IMR-90 (cell line): ENCODE measurements around the gene MALRD1. TPM values are rescaled to one million over a fixed set of nuclear protein-coding genes. Genes with fewer than 3 reads are reported as not detected.

Source experiments
- ATAC-seq: fragments of 200-7000 bp; cut with Tn5 transposase; 2 replicates; pipeline ENCODE4 v1.9.1; 2020; ENCODE audit warnings: low read depth, mild to moderate bottlenecking, moderate library complexity
- BruUV-seq: library from RNA; stranded (reverse); fragments of 400-500 nt; replicated peaks from 2 replicates; lab custom pipeline; 2021; lab: Mats Ljungman, UMichigan
- CTCF ChIA-PET: fragments of 300-600 bp; formaldehyde crosslinking; extraction: SDS; loops from one replicate; lab custom pipeline; 2021; ENCODE audit warnings: antibody characterized with exemption; lab: Yijun Ruan, JAX
- POLR2A ChIA-PET: fragments of 300-600 bp; sonication (Branson Sonifier 250); formaldehyde crosslinking; loops from one replicate; lab custom pipeline; 2022; ENCODE audit warnings: antibody characterized with exemption; ENCODE audit not compliant: unreplicated experiment; lab: Charles Lee
- DNase-seq: peaks from one replicate; pipeline ENCODE4 v3.0.0; 2013
- H2AFZ ChIP-seq: replicated peaks from 2 replicates; pipeline ENCODE3; 2013; ENCODE audit warnings: low read length, mild to moderate bottlenecking; ENCODE audit not compliant: poor library complexity
- H2AK5ac ChIP-seq: 2 replicates; pipeline ENCODE4 v1.6.1; 2013; ENCODE audit warnings: low read depth, low read length, inconsistent platforms
- H2AK9ac ChIP-seq: replicated peaks from 2 replicates; pipeline ENCODE3; 2013; ENCODE audit warnings: mild to moderate bottlenecking, low read depth, low read length, moderate library complexity; ENCODE audit not compliant: poor library complexity
- H2BK120ac ChIP-seq: 2 replicates; pipeline ENCODE4 v1.6.1; 2013; ENCODE audit warnings: low read depth, low read length, inconsistent platforms
- H2BK15ac ChIP-seq: 3 replicates; pipeline ENCODE4 v1.6.1; 2013; ENCODE audit warnings: low read depth, low read length, inconsistent platforms
- H2BK20ac ChIP-seq: 2 replicates; pipeline ENCODE4 v1.6.1; 2013; ENCODE audit warnings: low read depth, mild to moderate bottlenecking, inconsistent platforms, low read length, moderate library complexity
- H2BK5ac ChIP-seq: 2 replicates; pipeline ENCODE4 v1.6.1; 2013; ENCODE audit warnings: mild to moderate bottlenecking, low read depth, low read length, inconsistent platforms; ENCODE audit not compliant: poor library complexity, severe bottlenecking
- H3K14ac ChIP-seq: replicated peaks from 2 replicates; pipeline ENCODE4 v1.6.1; 2013; ENCODE audit warnings: low read depth, low read length, inconsistent platforms
- H3K18ac ChIP-seq: 2 replicates; pipeline ENCODE4 v1.6.1; 2013; ENCODE audit warnings: low read depth, low read length, control low read depth
- H3K23ac ChIP-seq: 2 replicates; pipeline ENCODE4 v1.6.1; 2013; ENCODE audit warnings: low read depth, low read length, inconsistent platforms
- H3K27ac ChIP-seq: 2 replicates; pipeline ENCODE4 v1.5.1; 2013; ENCODE audit warnings: mild to moderate bottlenecking, control low read depth, low read length; ENCODE audit not compliant: insufficient read depth
- H3K27me3 ChIP-seq: 2 replicates; pipeline ENCODE4 v1.6.1; 2013; ENCODE audit warnings: low read length; ENCODE audit not compliant: control insufficient read depth, insufficient read depth
- H3K36me3 ChIP-seq: 2 replicates; pipeline ENCODE4 v1.6.1; 2013; ENCODE audit warnings: low read length, mixed read lengths; ENCODE audit not compliant: control insufficient read depth, insufficient read depth
- H3K4ac ChIP-seq: 2 replicates; pipeline ENCODE4 v1.6.1; 2013; ENCODE audit warnings: low read depth, low read length, inconsistent platforms
- H3K4me1 ChIP-seq: 2 replicates; pipeline ENCODE4 v1.6.1; 2013; ENCODE audit warnings: low read length, mixed read lengths; ENCODE audit not compliant: control insufficient read depth, insufficient read depth
- H3K4me2 ChIP-seq: 2 replicates; pipeline ENCODE4 v1.6.1; 2013; ENCODE audit warnings: low read depth, mild to moderate bottlenecking, control low read depth, low read length, moderate library complexity
- H3K4me3 ChIP-seq: 2 replicates; pipeline ENCODE4 v1.5.1; 2013; ENCODE audit warnings: low read depth, mild to moderate bottlenecking, control low read depth, low read length, moderate library complexity; ENCODE audit not compliant: insufficient read depth
- H3K56ac ChIP-seq: 2 replicates; pipeline ENCODE4 v1.6.1; 2013; ENCODE audit warnings: low read length, inconsistent platforms; ENCODE audit not compliant: insufficient read depth; ENCODE audit errors: extremely low read depth
- H3K79me1 ChIP-seq, 2 experiments: 2 replicates each; pipeline ENCODE4 v1.6.1; 2013; ENCODE audit warnings: low read length in 2 of 2, inconsistent platforms in 1 of 2, low read depth in 1 of 2
- H3K9ac ChIP-seq: 2 replicates; pipeline ENCODE4 v1.6.1; 2013; ENCODE audit warnings: low read depth, low read length, control low read depth
- H3K9me1 ChIP-seq: 2 replicates; pipeline ENCODE4 v1.6.1; 2013; ENCODE audit warnings: low read length, inconsistent platforms; ENCODE audit not compliant: insufficient read depth
- H3K9me3 ChIP-seq: 2 replicates; pipeline ENCODE4 v1.6.1; 2013; ENCODE audit warnings: low read length; ENCODE audit not compliant: control insufficient read depth, insufficient read depth
- H4K20me1 ChIP-seq: 2 replicates; pipeline ENCODE4 v1.6.1; 2013; ENCODE audit warnings: low read length, inconsistent platforms; ENCODE audit not compliant: insufficient read depth
- H4K5ac ChIP-seq: 2 replicates; pipeline ENCODE4 v1.6.1; 2013; ENCODE audit warnings: mild to moderate bottlenecking, low read depth, low read length, control low read depth
- H4K8ac ChIP-seq, 2 experiments: 2 replicates each; pipeline ENCODE4 v1.6.1; 2013; ENCODE audit warnings: low read depth in 2 of 2, low read length in 2 of 2, control low read depth in 1 of 2, inconsistent platforms in 1 of 2
- H4K91ac ChIP-seq: 2 replicates; pipeline ENCODE4 v1.6.1; 2013; ENCODE audit warnings: low read depth, low read length, inconsistent platforms; ENCODE audit not compliant: insufficient read depth
- CHD1 ChIP-seq: IDR thresholded peaks from 2 replicates; pipeline ENCODE4 v1.6.1; 2012; ENCODE audit warnings: low read depth, low read length, improper control_type of control experiment
- CTCF ChIP-seq: conservative IDR thresholded peaks from 2 replicates; pipeline ENCODE4 v1.5.1; 2012; ENCODE audit warnings: mild to moderate bottlenecking, low read depth, low read length, improper control_type of control experiment
- FOS ChIP-seq: fragments of 150-350 bp; IDR thresholded peaks from 2 replicates; pipeline ENCODE4 v1.6.1; 2016; ENCODE audit warnings: low read depth, low read length
- MAFK ChIP-seq: IDR thresholded peaks from 2 replicates; pipeline ENCODE4 v1.6.1; 2012; ENCODE audit warnings: low read depth, low read length, improper control_type of control experiment
- MXI1 ChIP-seq: IDR thresholded peaks from 2 replicates; pipeline ENCODE4 v1.6.1; 2012; ENCODE audit warnings: low read depth, mild to moderate bottlenecking, low read length, moderate library complexity, borderline replicate concordance
- RAD21 ChIP-seq: IDR thresholded peaks from 2 replicates; pipeline ENCODE4 v1.6.1; 2012; ENCODE audit warnings: low read length, improper control_type of control experiment
- RCOR1 ChIP-seq: IDR thresholded peaks from 2 replicates; pipeline ENCODE4 v1.6.1; 2012; ENCODE audit warnings: mild to moderate bottlenecking, low read length, improper control_type of control experiment; ENCODE audit not compliant: insufficient replicate concordance
- RFX5 ChIP-seq: IDR thresholded peaks from 2 replicates; pipeline ENCODE4 v1.8.0; 2012; ENCODE audit warnings: low read depth, mild to moderate bottlenecking, low read length, moderate library complexity
- SMC3 ChIP-seq: fragments of 150-350 bp; IDR thresholded peaks from 2 replicates; pipeline ENCODE4 v1.6.1; 2016; ENCODE audit warnings: low read depth, mild to moderate bottlenecking, antibody characterized with exemption, low read length, moderate library complexity
- dilution Hi-C: fragments of 300-500 bp; cut with HindIII; formaldehyde crosslinking; loops from one replicate; pipeline ENCODE4 v1.14.3; 2018; ENCODE audit warnings: low sequenced_read_pairs; ENCODE audit not compliant: unreplicated experiment
- in situ Hi-C: fragments of 300-500 bp; cut with MboI; formaldehyde crosslinking; loops from 3 replicates; pipeline ENCODE4 v1.14.3; 2019; ENCODE audit warnings: low sequenced_read_pairs, inconsistent platforms, mixed read lengths
- intact Hi-C: fragments of 100-400 bp; cut with micrococcal nuclease; formaldehyde crosslinking; loops from 2 replicates; pipeline ENCODE4 v1.10.0; 2022
- polyA plus RNA-seq, 3 experiments: library from polyadenylated mRNA; depleted of rRNA; stranded (reverse); fragments of >200 nt; gene quantifications; 2 replicates each; pipeline ENCODE4 v1.2.3, GENCODE V29; 2012; ENCODE audit warnings: low replicate concordance in 1 of 3
- total RNA-seq: library from RNA; depleted of rRNA; stranded (reverse); fragments of >200 nt; gene quantifications from 2 replicates; pipeline ENCODE4 v1.2.3, GENCODE V29; 2012

Gene MALRD1
- total and polyA plus RNA-seq, 2 of the 4 experiments (the other 2 are of a cell fraction) = 0.34 to 1.1 TPM

GRCh38 chr10:19252531-19252930 lies 203.9 kb downstream of the MALRD1 start:
- CTCF ChIA-PET = interaction anchor here (1.0 kb wide), 1 partner anchor 45 kb away, joined by 3 read pairs; no protein-coding TSS in a partner anchor

More at GRCh38 chr10:19252531-19252930, 203.9 kb downstream of the MALRD1 start:
- Histone ChIP-seq H4K91ac (no peak overlapping the region), H3K23ac (no peak overlapping the region), H3K9me3 (no peaks in the 10 kb centered on the region; the same call in 1 of the 2 replicates), H4K20me1 (no peaks in the 10 kb centered on the region), H2BK15ac (no peak overlapping the region), H2BK120ac (no peak overlapping the region), H4K5ac (no peak overlapping the region), H3K27ac (no peak overlapping the region), H4K8ac (no peak overlapping the region; a peak in 2 of 4 replicates), H3K9me1 (peaks cover 3% of the 10 kb centered on the region; the same call in 1 of the 2 replicates), H3K79me1 (no peaks in the 10 kb centered on the region), H3K56ac (no peak overlapping the region), H3K4ac (no peak overlapping the region), H2AFZ (no peak overlapping the region), H3K14ac (no peak overlapping the region), H3K4me2 (no peak overlapping the region), H2AK5ac (no peak overlapping the region), H2AK9ac (no peak overlapping the region), H3K4me3 (no peak overlapping the region), H3K36me3 (no peaks in the 10 kb centered on the region), H2BK20ac (no peak overlapping the region), H3K18ac (no peak overlapping the region), H3K27me3 (no peaks in the 10 kb centered on the region), H2BK5ac (no peak overlapping the region), H3K9ac (no peak overlapping the region), H3K4me1 (peaks cover 9% of the 10 kb centered on the region)
- no TSS peak for BruUV-seq
- in situ Hi-C loops (no loop called here), dilution Hi-C loops (no loop called here), intact Hi-C loops (no loop called here)
- TF ChIP-seq FOS (no peak), SMC3 (no peak), MXI1 (no peak), MAFK (no peak), CHD1 (no peak), CTCF (no peak), RFX5 (no peak), RCOR1 (no peak), RAD21 (no peak)
- DNase-seq (peak; percentile 5), ATAC-seq (no peak)
- POLR2A ChIA-PET = no interaction called here
